IgD-negative memory B cell (primary cell): ENCODE data around the gene SLC39A10. TPM values are rescaled to one million over a fixed set of nuclear protein-coding genes. Genes with fewer than 3 reads are reported as not detected.

Source experiments
- H3K27ac Mint-ChIP-seq, 3 donors: one replicate each; pipeline ENCODE4 v1.8.0; 2020 to 2022; ENCODE audit warnings: mild to moderate bottlenecking in 3 of 3, mixed read lengths in 3 of 3, moderate library complexity in 1 of 3
- H3K27me3 Mint-ChIP-seq: one replicate; pipeline ENCODE4 v1.8.0; 2021; ENCODE audit warnings: mixed read lengths
- H3K36me3 Mint-ChIP-seq: one replicate; pipeline ENCODE4 v1.8.0; 2020; ENCODE audit warnings: mild to moderate bottlenecking, mixed read lengths
- H3K4me1 Mint-ChIP-seq, 3 donors: one replicate each; pipeline ENCODE4 v1.8.0; 2020 to 2022; ENCODE audit warnings: mixed read lengths in 3 of 3, mild to moderate bottlenecking in 1 of 3
- H3K4me3 Mint-ChIP-seq, 4 donors: one replicate each; pipeline ENCODE4 v1.8.0; 2020 to 2022; ENCODE audit warnings: mild to moderate bottlenecking in 4 of 4, mixed read lengths in 4 of 4, moderate library complexity in 3 of 4
- H3K9me3 Mint-ChIP-seq, 3 donors: one replicate each; pipeline ENCODE4 v1.8.0; 2020 to 2021; ENCODE audit warnings: mixed read lengths in 3 of 3, mild to moderate bottlenecking in 1 of 3
- polyA plus RNA-seq: library from polyadenylated mRNA; unstranded; fragments of 300-500 nt; fragmentation: Illumina TruSeq; gene quantifications from one replicate; pipeline ENCODE4 v1.2.3, GENCODE V29; 2021

Gene SLC39A10, protein sequence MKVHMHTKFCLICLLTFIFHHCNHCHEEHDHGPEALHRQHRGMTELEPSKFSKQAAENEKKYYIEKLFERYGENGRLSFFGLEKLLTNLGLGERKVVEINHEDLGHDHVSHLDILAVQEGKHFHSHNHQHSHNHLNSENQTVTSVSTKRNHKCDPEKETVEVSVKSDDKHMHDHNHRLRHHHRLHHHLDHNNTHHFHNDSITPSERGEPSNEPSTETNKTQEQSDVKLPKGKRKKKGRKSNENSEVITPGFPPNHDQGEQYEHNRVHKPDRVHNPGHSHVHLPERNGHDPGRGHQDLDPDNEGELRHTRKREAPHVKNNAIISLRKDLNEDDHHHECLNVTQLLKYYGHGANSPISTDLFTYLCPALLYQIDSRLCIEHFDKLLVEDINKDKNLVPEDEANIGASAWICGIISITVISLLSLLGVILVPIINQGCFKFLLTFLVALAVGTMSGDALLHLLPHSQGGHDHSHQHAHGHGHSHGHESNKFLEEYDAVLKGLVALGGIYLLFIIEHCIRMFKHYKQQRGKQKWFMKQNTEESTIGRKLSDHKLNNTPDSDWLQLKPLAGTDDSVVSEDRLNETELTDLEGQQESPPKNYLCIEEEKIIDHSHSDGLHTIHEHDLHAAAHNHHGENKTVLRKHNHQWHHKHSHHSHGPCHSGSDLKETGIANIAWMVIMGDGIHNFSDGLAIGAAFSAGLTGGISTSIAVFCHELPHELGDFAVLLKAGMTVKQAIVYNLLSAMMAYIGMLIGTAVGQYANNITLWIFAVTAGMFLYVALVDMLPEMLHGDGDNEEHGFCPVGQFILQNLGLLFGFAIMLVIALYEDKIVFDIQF
- polyA plus RNA-seq, result 11.2 TPM

- no peaks in the 10 kb centered on the region for H3K9me3 Mint-ChIP-seq
- H3K27me3 Mint-ChIP-seq, result no peaks in the 10 kb centered on the region
- H3K4me3 Mint-ChIP-seq, result peak within 1 kb of the TSS; percentile 95 to 100 (median 96)
- H3K36me3 Mint-ChIP-seq, result peaks cover 8% of the 10 kb centered on the region
- H3K4me1 Mint-ChIP-seq, result peaks cover 28 to 33% (median 29%) of the 10 kb centered on the region in 3 donors
- H3K27ac Mint-ChIP-seq, result peak within 1 kb of the TSS; percentile 98 to 99 (median 99)
These were observed at the start of gene SLC39A10 for GRCh38 chr2:195656859-195657633. Gene SLC39A10, plus strand, starts transcription at chr2:195657226. Its CDS starts 22,817 bp downstream, at chr2:195680043.

GRCh38 chr2:195608768-195609454, 48.1 kb upstream of the SLC39A10 start:
- Mint-ChIP-seq H3K36me3 (peaks cover 12% of the 10 kb centered on the region), H3K4me3 (peak overlapping the region in 1 of 4 donors; percentile 78), H3K27me3 (no peaks in the 10 kb centered on the region), H3K27ac (peak overlapping the region in 1 of 3 donors; percentile 36), H3K9me3 (no peaks in the 10 kb centered on the region), H3K4me1 (peaks cover 27 to 51% (median 39%) of the 10 kb centered on the region in 3 donors)

GRCh38 chr2:195610717-195611116, 46.3 kb upstream of the SLC39A10 start:
- H3K4me3 Mint-ChIP-seq, result peak overlapping the region in 1 of 4 donors; percentile 88
- H3K36me3 Mint-ChIP-seq, result peaks cover 5% of the 10 kb centered on the region
- H3K27ac Mint-ChIP-seq, result no peak overlapping the region
- H3K4me1 Mint-ChIP-seq, result peaks cover 21 to 38% (median 28%) of the 10 kb centered on the region in 3 donors
- no peaks in the 10 kb centered on the region for H3K9me3 Mint-ChIP-seq
- no peaks in the 10 kb centered on the region for H3K27me3 Mint-ChIP-seq

DNA sequence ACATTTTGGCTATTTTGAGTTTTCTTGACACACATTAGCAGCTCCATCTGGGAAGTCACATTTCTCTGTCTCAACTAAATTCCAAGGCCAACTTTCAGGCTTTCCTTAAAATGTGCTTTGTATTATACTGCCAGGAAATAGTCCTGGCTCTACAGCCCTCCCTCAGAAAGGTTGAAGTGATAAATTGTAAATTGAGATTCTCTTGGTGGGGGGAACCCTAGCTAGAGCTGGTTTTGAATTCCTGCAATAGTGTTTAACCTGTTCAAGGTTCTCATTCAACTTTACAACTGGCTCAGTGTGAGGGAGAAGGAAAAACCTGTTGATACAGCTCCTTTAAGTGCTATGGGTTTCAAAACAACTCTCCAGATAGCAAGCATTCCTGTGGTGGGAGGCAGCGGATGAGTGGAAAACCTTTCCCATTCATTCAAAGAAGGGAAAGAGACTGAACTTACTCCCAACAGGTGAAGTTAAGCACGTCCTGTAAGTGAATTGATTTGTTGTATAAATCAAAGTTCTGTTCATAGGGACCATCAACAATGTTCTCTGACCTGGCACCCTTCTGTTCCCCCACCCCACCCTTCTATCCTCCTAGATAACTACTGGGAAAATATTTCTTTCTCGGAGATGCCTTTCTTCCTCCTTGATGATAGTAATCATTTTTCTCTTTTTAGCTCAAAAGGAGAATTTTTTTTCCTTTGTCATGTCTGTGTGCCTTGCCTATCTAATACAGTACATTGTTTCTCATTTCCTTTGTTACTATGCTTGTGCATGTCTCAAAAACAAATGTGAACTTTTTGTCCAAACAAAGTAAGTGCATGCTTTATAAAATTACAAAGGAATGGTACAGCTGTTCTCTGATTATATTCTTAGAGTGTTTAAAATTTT, 44.2 kb upstream of the SLC39A10 start:
- H3K4me3 Mint-ChIP-seq, result no peak overlapping the region
- H3K9me3 Mint-ChIP-seq, result no peaks in the 10 kb centered on the region
- H3K36me3 Mint-ChIP-seq, result peaks cover 2% of the 10 kb centered on the region
- peaks cover 20 to 35% (median 24%) of the 10 kb centered on the region in 3 donors for H3K4me1 Mint-ChIP-seq
- H3K27me3 Mint-ChIP-seq, result no peaks in the 10 kb centered on the region
- peak overlapping the region in 1 of 3 donors; percentile 68 for H3K27ac Mint-ChIP-seq

DNA sequence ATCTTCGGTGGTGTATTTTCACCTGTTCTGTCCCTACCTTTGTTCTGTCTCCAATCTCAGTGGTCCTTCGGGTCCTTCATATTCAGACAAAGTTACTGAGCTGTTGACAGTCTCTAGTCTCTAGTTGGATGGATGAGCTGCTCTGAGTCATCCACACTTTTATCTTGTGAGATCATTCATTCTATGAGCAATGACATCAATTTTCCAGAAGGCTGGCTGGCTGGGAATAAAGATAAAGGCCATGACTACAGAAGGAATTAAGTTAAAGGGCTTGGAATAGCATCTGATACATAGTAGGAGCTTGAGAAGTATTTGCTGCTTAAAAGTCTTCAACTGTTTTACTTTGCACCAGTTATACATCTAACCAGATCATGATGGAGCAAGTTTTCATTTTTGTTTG, 43.1 kb upstream of the SLC39A10 start:
- Mint-ChIP-seq H3K27ac (no peak overlapping the region), H3K27me3 (no peaks in the 10 kb centered on the region), H3K9me3 (no peaks in the 10 kb centered on the region), H3K4me3 (no peak overlapping the region), H3K36me3 (peaks cover 2% of the 10 kb centered on the region), H3K4me1 (peaks cover 19 to 31% (median 23%) of the 10 kb centered on the region in 3 donors)

- Mint-ChIP-seq H3K4me3 (no peak overlapping the region), H3K27ac (no peak overlapping the region), H3K27me3 (no peaks in the 10 kb centered on the region), H3K4me1 (peaks cover 7 to 13% (median 10%) of the 10 kb centered on the region in 3 donors), H3K36me3 (no peaks in the 10 kb centered on the region), H3K9me3 (no peaks in the 10 kb centered on the region)
These were observed 37.4 kb upstream of the SLC39A10 start for GRCh38 chr2:195619590-195619989.

GRCh38 chr2:195620501-195620900, 36.5 kb upstream of the SLC39A10 start:
- Mint-ChIP-seq H3K36me3 (no peaks in the 10 kb centered on the region), H3K4me3 (no peak overlapping the region), H3K27ac (no peak overlapping the region), H3K9me3 (no peaks in the 10 kb centered on the region), H3K27me3 (no peaks in the 10 kb centered on the region), H3K4me1 (peaks cover 7 to 12% (median 8%) of the 10 kb centered on the region in 3 donors)

DNA sequence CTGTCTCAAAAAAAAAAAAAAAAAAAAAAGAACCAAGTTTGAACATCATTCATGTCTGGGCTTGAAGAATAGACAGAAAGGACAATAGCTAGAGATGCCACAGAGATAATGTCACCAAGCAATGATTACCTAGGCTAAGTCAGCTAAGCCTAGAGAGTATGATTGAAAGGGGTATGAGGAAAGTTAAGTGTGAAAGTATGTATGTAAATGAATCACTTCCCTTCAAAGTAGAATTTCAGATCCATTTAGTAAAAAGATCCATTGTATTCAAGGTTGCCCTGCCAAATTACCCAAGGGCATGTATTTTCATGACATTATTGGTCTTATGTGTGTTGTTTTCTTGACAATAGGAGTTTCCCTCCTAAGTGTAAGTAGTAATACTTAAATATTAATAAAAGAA, 34.1 kb upstream of the SLC39A10 start:
- no peaks in the 10 kb centered on the region for H3K27me3 Mint-ChIP-seq
- H3K4me3 Mint-ChIP-seq, result peak overlapping the region in 1 of 4 donors; percentile 39
- no peak overlapping the region for H3K27ac Mint-ChIP-seq
- H3K4me1 Mint-ChIP-seq, result peaks cover 13 to 20% (median 14%) of the 10 kb centered on the region in 3 donors
- no peaks in the 10 kb centered on the region for H3K36me3 Mint-ChIP-seq
- no peaks in the 10 kb centered on the region for H3K9me3 Mint-ChIP-seq

- H3K27ac Mint-ChIP-seq, result no peak overlapping the region
- peaks cover 2% of the 10 kb centered on the region for H3K36me3 Mint-ChIP-seq
- no peaks in the 10 kb centered on the region for H3K27me3 Mint-ChIP-seq
- H3K9me3 Mint-ChIP-seq, result no peaks in the 10 kb centered on the region
- no peak overlapping the region for H3K4me3 Mint-ChIP-seq
- peaks cover 8 to 16% (median 12%) of the 10 kb centered on the region in 3 donors for H3K4me1 Mint-ChIP-seq
These were observed 30.5 kb upstream of the SLC39A10 start for GRCh38 chr2:195626507-195626906.

GRCh38 chr2:195628666-195629065, 28.4 kb upstream of the SLC39A10 start:
- H3K27ac Mint-ChIP-seq, result no peak overlapping the region
- H3K4me1 Mint-ChIP-seq, result peaks cover 16 to 22% (median 20%) of the 10 kb centered on the region in 3 donors
- no peak overlapping the region for H3K4me3 Mint-ChIP-seq
- H3K27me3 Mint-ChIP-seq, result no peaks in the 10 kb centered on the region
- peaks cover 2% of the 10 kb centered on the region for H3K36me3 Mint-ChIP-seq
- no peaks in the 10 kb centered on the region for H3K9me3 Mint-ChIP-seq

DNA sequence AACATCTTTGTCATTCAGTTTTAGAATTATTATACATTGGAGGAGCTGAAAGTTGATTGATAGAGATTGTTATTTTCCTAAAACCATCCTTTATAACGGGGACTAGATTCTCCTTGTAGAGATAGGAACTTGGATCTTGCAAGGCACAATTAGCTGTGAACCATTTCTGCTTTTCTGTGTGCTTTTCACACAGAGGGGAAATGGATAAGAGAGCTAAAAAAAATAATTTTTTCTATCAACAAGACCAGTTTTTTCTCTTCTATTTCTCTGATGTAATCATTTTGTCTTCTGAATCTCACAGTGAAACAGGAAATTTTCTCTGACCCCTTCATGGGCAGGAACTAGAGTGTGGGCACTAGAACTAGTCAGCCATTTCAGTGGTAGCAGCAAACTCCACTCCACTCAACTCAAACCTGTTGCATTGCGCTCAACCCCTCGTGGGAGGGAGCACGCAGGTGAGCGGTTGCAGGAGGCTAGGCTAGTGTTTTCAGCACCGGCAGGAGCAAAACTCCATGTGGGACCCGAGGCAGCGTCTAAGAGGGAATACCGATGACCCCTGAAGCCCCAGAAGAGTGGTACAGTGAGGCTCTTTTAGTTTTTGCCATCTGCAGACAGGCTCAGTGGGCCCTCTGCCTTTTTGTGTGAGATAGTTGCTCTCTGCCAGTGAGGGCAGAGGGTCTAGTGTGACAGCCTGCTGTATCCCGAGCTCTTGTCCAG, 24.0 kb upstream of the SLC39A10 start:
- Mint-ChIP-seq H3K36me3 (peaks cover 2% of the 10 kb centered on the region), H3K9me3 (no peaks in the 10 kb centered on the region), H3K4me3 (peak overlapping the region in 2 of 4 donors; percentile 49), H3K27ac (no peak overlapping the region), H3K27me3 (no peaks in the 10 kb centered on the region), H3K4me1 (peaks cover 10 to 22% (median 13%) of the 10 kb centered on the region in 3 donors)

DNA sequence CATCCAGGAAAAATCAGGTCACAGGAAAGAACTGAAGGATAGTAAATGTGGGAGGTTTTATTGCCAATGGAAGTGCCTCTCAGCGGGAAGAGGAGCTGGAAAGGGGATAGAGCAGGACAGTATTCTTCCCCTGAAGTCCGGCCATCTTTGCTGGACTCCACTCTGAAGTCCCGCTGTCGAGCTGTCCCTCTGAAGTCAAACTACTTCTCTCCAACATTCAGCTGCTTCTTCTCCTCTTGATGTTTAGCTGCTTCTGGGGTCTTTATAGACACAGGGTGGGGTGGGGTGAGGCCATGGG, 23.5 kb upstream of the SLC39A10 start:
- Mint-ChIP-seq H3K9me3 (no peaks in the 10 kb centered on the region), H3K27me3 (no peaks in the 10 kb centered on the region), H3K36me3 (peaks cover 2% of the 10 kb centered on the region), H3K4me1 (peaks cover 10 to 22% (median 13%) of the 10 kb centered on the region in 3 donors), H3K27ac (no peak overlapping the region), H3K4me3 (peak overlapping the region in 1 of 4 donors; percentile 49)

DNA sequence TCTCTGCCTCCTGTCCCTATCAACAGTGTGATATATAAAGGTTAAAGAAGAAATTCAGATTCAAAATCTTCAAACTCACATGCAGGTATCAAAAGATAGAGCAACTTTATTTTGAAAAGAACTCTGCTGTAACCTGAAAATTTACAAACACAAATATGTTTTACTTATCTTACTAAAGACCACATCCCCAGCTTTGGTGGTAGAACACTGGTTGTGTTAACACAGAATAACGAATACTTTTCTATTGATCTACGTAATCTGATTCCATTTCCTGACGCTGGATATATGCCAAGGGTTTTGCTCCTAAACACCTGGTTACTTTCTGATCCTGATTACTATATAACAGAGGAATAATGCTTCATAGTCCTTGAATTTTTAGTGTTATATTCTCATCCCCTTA, 23.1 kb upstream of the SLC39A10 start:
- Mint-ChIP-seq H3K36me3 (peaks cover 2% of the 10 kb centered on the region), H3K27ac (no peak overlapping the region), H3K4me1 (peaks cover 10 to 22% (median 13%) of the 10 kb centered on the region in 3 donors), H3K9me3 (no peaks in the 10 kb centered on the region), H3K4me3 (no peak overlapping the region), H3K27me3 (no peaks in the 10 kb centered on the region)
